ENCODE data around the gene DLST. TPM values are rescaled to one million over a fixed set of nuclear protein-coding genes. Genes with fewer than 3 reads are reported as not detected.

The DLST gene
- total RNA-seq, 1 donor from 2014 or later, result 98.4 TPM

GRCh38 chr14:74859757-74860552 is 21.8 kb upstream of the DLST start:
- no peak for DNase-seq (ENCODE audit: extremely low read depth, low read depth, low spot score)

GRCh38 chr14:74860899-74861733 is 20.6 kb upstream of the DLST start:
- DNase-seq (ENCODE audit: extremely low read depth, low read depth, low spot score), result peak; percentile 55

- no peak for DNase-seq (ENCODE audit: extremely low read depth, low read depth, low spot score)
Observed at GRCh38 chr14:74861734-74862090, 20.0 kb upstream of the DLST start.

GRCh38 chr14:74863274-74863673 is 18.4 kb upstream of the DLST start:
- no peak for DNase-seq (ENCODE audit: extremely low read depth, low read depth, low spot score)

GRCh38 chr14:74864198-74864597 is 17.5 kb upstream of the DLST start:
- DNase-seq (ENCODE audit: extremely low read depth, low read depth, low spot score), result no peak

- DNase-seq (ENCODE audit: extremely low read depth, low read depth, low spot score), result no peak
Observed at GRCh38 chr14:74865156-74865555, 16.6 kb upstream of the DLST start.

- DNase-seq (ENCODE audit: extremely low read depth, low read depth, low spot score), result no peak
Observed at GRCh38 chr14:74866708-74867389, 14.9 kb upstream of the DLST start.

GRCh38 chr14:74867673-74868072 is 14.0 kb upstream of the DLST start:
- DNase-seq (ENCODE audit: extremely low read depth, low read depth, low spot score), result no peak

GRCh38 chr14:74868739-74869138 is 13.0 kb upstream of the DLST start:
- no peak for DNase-seq (ENCODE audit: extremely low read depth, low read depth, low spot score)

GRCh38 chr14:74871819-74872218 is 9.9 kb upstream of the DLST start:
- DNase-seq (ENCODE audit: extremely low read depth, low read depth, low spot score), result no peak

GRCh38 chr14:74875204-74875603 is 6.5 kb upstream of the DLST start:
- no peak for DNase-seq (ENCODE audit: extremely low read depth, low read depth, low spot score)

GRCh38 chr14:74875941-74876913 is 5.5 kb upstream of the DLST start, which contains the start of gene PROX2:
Gene PROX2, minus strand, starts transcription at chr14:74876145. Its CDS starts 12,311 bp downstream, at chr14:74863834.
- DNase-seq (ENCODE audit: extremely low read depth, low read depth, low spot score), result no peak

GRCh38 chr14:74879427-74880182 is 2.1 kb upstream of the DLST start:
- no peak for DNase-seq (ENCODE audit: extremely low read depth, low read depth, low spot score)

GRCh38 chr14:74882103-74882920 is 596 bp downstream of the DLST start:
- peak; percentile 14 for DNase-seq (ENCODE audit: extremely low read depth, low read depth, low spot score)

GRCh38 chr14:74886001-74886400 is 4.3 kb downstream of the DLST start:
- DNase-seq (ENCODE audit: extremely low read depth, low read depth, low spot score), result no peak

- DNase-seq (ENCODE audit: extremely low read depth, low read depth, low spot score), result no peak
Observed at GRCh38 chr14:74888164-74889158, 6.7 kb downstream of the DLST start.

- no peak for DNase-seq (ENCODE audit: extremely low read depth, low read depth, low spot score)
Observed at GRCh38 chr14:74890262-74890661, 8.5 kb downstream of the DLST start.
